ENCODE results near the gene UNG. TPM values are rescaled to one million over a fixed set of nuclear protein-coding genes. Genes with fewer than 3 reads are reported as not detected.

Gene UNG
- total and polyA plus RNA-seq, 4 donors: 11.8 to 17.8 (median 14.9) TPM

DNA sequence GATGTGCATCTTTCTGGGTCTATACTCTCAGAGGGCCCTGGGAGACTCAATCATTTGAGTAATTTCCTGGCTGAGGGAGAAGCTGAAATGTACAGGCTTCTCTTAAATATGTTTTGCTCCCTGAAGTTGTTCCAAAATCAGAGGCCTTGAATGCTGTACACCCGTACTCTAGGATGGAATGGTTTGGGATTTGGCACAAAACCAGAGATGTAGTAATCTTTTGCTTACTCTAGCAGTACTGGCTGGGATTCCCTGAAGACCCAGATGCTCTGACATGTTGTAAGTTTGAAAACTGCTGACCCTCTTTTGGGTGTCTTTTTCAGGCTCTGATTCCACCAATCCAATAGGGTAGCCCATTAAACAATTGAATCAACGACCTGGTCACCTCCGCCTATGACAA is 29.4 kb downstream of the UNG start:
- peak overlapping the region in 1 of 2 donors; percentile 42 for H3K9ac ChIP-seq (ENCODE audit: insufficient read depth in 1 of 2, low read length in 2 of 2)
- ATAC-seq (ENCODE audit: insufficient read depth, low FRiP score): no peak

DNA sequence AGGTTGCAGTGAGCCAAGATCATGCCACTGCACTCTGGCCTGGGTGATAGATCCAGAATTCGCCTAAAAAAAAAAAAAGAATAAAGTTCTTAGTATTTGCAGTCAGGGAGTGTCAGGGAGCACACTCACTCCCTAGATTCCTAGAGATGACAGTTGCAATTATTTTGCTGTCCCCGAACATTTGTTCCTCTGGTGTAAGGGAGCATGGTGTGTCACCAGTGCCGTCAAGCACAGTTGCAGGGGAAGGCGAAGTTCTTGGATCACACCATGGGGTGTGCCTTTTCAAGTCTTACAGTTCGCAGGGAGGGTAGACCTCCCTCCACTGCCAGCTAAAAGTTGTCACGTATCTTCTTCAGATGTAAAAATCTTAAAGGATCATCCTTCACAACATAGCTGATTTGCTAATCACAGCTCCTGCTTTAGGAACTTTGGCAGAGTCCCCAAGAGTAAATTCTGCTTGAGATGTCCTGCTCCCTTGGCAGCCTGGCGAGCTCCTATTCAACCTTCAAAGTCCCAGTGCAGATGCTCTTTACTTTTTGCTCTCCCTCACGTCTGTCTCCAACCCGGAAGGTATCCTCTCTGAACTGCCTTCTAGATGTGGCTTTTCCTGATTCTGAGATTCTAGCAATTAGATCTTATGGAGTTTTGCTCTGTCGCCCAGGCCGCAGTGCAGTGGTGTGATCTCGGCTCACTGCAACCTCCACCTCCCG is 30.3 kb downstream of the UNG start:
- TF ChIP-seq, protein P1, sequence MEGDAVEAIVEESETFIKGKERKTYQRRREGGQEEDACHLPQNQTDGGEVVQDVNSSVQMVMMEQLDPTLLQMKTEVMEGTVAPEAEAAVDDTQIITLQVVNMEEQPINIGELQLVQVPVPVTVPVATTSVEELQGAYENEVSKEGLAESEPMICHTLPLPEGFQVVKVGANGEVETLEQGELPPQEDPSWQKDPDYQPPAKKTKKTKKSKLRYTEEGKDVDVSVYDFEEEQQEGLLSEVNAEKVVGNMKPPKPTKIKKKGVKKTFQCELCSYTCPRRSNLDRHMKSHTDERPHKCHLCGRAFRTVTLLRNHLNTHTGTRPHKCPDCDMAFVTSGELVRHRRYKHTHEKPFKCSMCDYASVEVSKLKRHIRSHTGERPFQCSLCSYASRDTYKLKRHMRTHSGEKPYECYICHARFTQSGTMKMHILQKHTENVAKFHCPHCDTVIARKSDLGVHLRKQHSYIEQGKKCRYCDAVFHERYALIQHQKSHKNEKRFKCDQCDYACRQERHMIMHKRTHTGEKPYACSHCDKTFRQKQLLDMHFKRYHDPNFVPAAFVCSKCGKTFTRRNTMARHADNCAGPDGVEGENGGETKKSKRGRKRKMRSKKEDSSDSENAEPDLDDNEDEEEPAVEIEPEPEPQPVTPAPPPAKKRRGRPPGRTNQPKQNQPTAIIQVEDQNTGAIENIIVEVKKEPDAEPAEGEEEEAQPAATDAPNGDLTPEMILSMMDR (IDR thresholded peaks at IDR 0.05; ENCODE audit: control extremely low read depth, extremely low read depth): no peak
- Histone ChIP-seq H3K27ac (ENCODE audit: low read depth in 1 of 2, low read length in 1 of 2) (no peak overlapping the region), H3K9ac (ENCODE audit: insufficient read depth in 1 of 2, low read length in 2 of 2) (no peak overlapping the region), H3K4me3 (no peak overlapping the region), H3K4me1 (ENCODE audit: control insufficient read depth in 5 of 5, insufficient read depth in 5 of 5, low read length in 5 of 5) (peaks cover 1 to 6% (median 4%) of the 10 kb centered on the region in 5 donors), H3K9me3 (ENCODE audit: control insufficient read depth in 4 of 4, insufficient read depth in 3 of 4, low read length in 3 of 4) (no peaks in the 10 kb centered on the region), H3K36me3 (ENCODE audit: control insufficient read depth in 4 of 4, insufficient read depth in 4 of 4, low read length in 4 of 4) (no peaks in the 10 kb centered on the region), H3K27me3 (ENCODE audit: control insufficient read depth in 3 of 3, insufficient read depth in 3 of 3, low read length in 2 of 3) (peaks cover 0 to 2% (median 0%) of the 10 kb centered on the region in 3 donors)
- 94 to 95% methylated on average over 13 of the region's 13 CpGs for WGBS, 2 donors
- ATAC-seq (ENCODE audit: insufficient read depth, low FRiP score) (no peak), DNase-seq (no peak)

More for the DNA sequence above, 29.4 kb downstream of the UNG start:
- Histone ChIP-seq H3K9me3 (ENCODE audit: control insufficient read depth in 4 of 4, insufficient read depth in 3 of 4, low read length in 3 of 4) (no peaks in the 10 kb centered on the region), H3K4me1 (ENCODE audit: control insufficient read depth in 5 of 5, insufficient read depth in 5 of 5, low read length in 5 of 5) (peaks cover 1 to 6% (median 4%) of the 10 kb centered on the region in 5 donors), H3K4me3 (no peak overlapping the region), H3K27me3 (ENCODE audit: control insufficient read depth in 3 of 3, insufficient read depth in 3 of 3, low read length in 2 of 3) (no peaks in the 10 kb centered on the region), H3K27ac (ENCODE audit: low read depth in 1 of 2, low read length in 1 of 2) (no peak overlapping the region), H3K36me3 (ENCODE audit: control insufficient read depth in 4 of 4, insufficient read depth in 4 of 4, low read length in 4 of 4) (no peaks in the 10 kb centered on the region)
- peak in 2 of 3 donors; percentile 81 to 93 for DNase-seq
- TF ChIP-seq, protein P1 (IDR thresholded peaks at IDR 0.05; ENCODE audit: control extremely low read depth, extremely low read depth): no peak
- WGBS, 2 donors: 75 to 88% methylated on average over 3 of the region's 3 CpGs

DNA sequence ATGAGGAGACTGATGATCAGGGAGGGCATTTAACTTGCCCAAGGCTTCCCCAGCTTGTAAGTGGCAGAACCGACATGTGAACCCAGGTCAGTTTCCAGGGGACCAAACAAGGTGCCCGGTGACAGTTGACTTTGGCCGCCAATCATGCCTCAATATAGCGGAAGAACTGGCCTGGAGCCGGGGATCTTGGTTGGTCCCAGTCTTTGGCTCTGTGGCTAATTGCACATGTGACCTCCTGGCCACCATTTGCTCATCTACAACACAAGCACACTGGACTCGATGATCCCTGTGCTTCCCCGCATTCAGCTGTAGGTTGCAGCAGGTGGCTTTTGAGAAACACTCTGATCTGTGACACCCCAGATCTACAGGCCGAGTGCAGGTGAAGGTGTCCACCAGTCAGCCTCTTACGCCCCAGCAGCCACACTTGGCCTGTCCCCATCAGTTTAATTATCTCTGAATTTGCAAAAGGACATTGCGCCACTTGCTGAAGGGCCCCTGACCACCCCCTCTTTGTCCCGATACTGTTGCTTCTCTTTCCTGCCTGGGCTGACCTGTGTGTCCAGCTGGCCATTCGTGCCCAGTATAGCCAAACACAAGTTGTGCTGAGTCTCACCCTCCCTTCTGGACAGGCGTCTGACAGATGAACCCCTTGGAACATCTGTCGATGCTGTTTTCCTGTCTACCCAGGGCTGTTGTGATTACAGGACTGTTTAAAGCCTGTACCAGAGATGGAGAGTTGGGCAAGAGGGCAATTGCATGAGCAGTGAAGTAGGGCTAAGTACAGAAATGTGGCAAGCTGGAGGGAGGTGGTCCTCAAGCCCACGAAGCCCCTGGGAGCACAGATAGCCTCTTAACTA is 33.1 kb downstream of the UNG start:
- no peak overlapping the region for H3K4me3 ChIP-seq
- no peaks in the 10 kb centered on the region for H3K9me3 ChIP-seq (ENCODE audit: control insufficient read depth in 4 of 4, insufficient read depth in 3 of 4, low read length in 3 of 4)
- no peak for ATAC-seq (ENCODE audit: insufficient read depth, low FRiP score)
- peak overlapping the region in 1 of 2 donors; percentile 83 for H3K27ac ChIP-seq (ENCODE audit: low read depth in 1 of 2, low read length in 1 of 2)
- no peak overlapping the region for H3K9ac ChIP-seq (ENCODE audit: insufficient read depth in 1 of 2, low read length in 2 of 2)
- H3K4me1 ChIP-seq (ENCODE audit: control insufficient read depth in 5 of 5, insufficient read depth in 5 of 5, low read length in 5 of 5): peaks cover 4 to 11% (median 4%) of the 10 kb centered on the region in 5 donors
- H3K27me3 ChIP-seq (ENCODE audit: control insufficient read depth in 3 of 3, insufficient read depth in 3 of 3, low read length in 2 of 3): peaks cover 0 to 2% (median 0%) of the 10 kb centered on the region in 3 donors
- TF ChIP-seq, protein P1 (IDR thresholded peaks at IDR 0.05; ENCODE audit: control extremely low read depth, extremely low read depth): no peak
- no peak for DNase-seq
- WGBS, 2 donors: 69 to 82% methylated on average over 15 of the region's 15 CpGs
- H3K36me3 ChIP-seq (ENCODE audit: control insufficient read depth in 4 of 4, insufficient read depth in 4 of 4, low read length in 4 of 4): peaks cover 0 to 1% (median 0%) of the 10 kb centered on the region in 4 donors
